Calu3 (cell line): ENCODE measurements around the gene EMCN. TPM values are rescaled to one million over a fixed set of nuclear protein-coding genes. Genes with fewer than 3 reads are reported as not detected.

Experiments used
- BruUV-seq: library from RNA; stranded (reverse); fragments of 400-500 nt; replicated peaks from 2 replicates; lab custom pipeline; 2021; lab: Mats Ljungman, UMichigan
- CTCF ChIA-PET: fragments of 300-600 bp; sonication (Branson Sonifier 250); formaldehyde crosslinking; loops from one replicate; lab custom pipeline; 2022; ENCODE audit warnings: antibody characterized with exemption; lab: Charles Lee
- DNase-seq: peaks from one replicate; pipeline ENCODE4 v3.0.0; 2022
- H3K27ac Mint-ChIP-seq: one replicate; pipeline ENCODE4 v1.8.0; 2022; ENCODE audit warnings: mixed read lengths; ENCODE audit not compliant: unreplicated experiment
- H3K27me3 Mint-ChIP-seq: one replicate; pipeline ENCODE4 v1.8.0; 2022; ENCODE audit warnings: mixed read lengths; ENCODE audit not compliant: unreplicated experiment
- H3K36me3 Mint-ChIP-seq: one replicate; pipeline ENCODE4 v1.8.0; 2022; ENCODE audit warnings: mild to moderate bottlenecking, moderate library complexity, mixed read lengths; ENCODE audit not compliant: insufficient read depth, unreplicated experiment
- H3K4me1 Mint-ChIP-seq: one replicate; pipeline ENCODE4 v1.8.0; 2022; ENCODE audit warnings: mild to moderate bottlenecking, low read depth, mixed read lengths; ENCODE audit not compliant: unreplicated experiment
- H3K4me3 Mint-ChIP-seq: one replicate; pipeline ENCODE4 v1.8.0; 2022; ENCODE audit warnings: mild to moderate bottlenecking, low read depth, moderate library complexity, mixed read lengths; ENCODE audit not compliant: unreplicated experiment
- H3K9me3 Mint-ChIP-seq: one replicate; pipeline ENCODE4 v1.8.0; 2022; ENCODE audit warnings: low read depth, mixed read lengths; ENCODE audit not compliant: unreplicated experiment
- intact Hi-C: fragments of 100-400 bp; cut with micrococcal nuclease; formaldehyde crosslinking; loops from one replicate; pipeline ENCODE4 v1.10.0; 2022; ENCODE audit not compliant: unreplicated experiment
- total RNA-seq: library from RNA; stranded (reverse); gene quantifications from 2 replicates; pipeline ENCODE4 v1.2.3, GENCODE V29; 2022
- TF ChIP-seq, protein P1 (sequence below): fragments of 200-600 bp; IDR thresholded peaks from one replicate; pipeline ENCODE4 v1.8.0; 2022; ENCODE audit warnings: antibody characterized with exemption; ENCODE audit not compliant: unreplicated experiment

The EMCN gene
- total RNA-seq, 1 experiment from 2014 or later, result not detected

- no peaks in the 10 kb centered on the region for H3K36me3 Mint-ChIP-seq
- no peak overlapping the region for H3K4me3 Mint-ChIP-seq
- BruUV-seq, result no TSS peak
- no peak overlapping the region for H3K27ac Mint-ChIP-seq
- intact Hi-C loops, result no loop called here
- H3K4me1 Mint-ChIP-seq, result no peaks in the 10 kb centered on the region
- H3K27me3 Mint-ChIP-seq, result no peaks in the 10 kb centered on the region
- TF ChIP-seq, protein P1, sequence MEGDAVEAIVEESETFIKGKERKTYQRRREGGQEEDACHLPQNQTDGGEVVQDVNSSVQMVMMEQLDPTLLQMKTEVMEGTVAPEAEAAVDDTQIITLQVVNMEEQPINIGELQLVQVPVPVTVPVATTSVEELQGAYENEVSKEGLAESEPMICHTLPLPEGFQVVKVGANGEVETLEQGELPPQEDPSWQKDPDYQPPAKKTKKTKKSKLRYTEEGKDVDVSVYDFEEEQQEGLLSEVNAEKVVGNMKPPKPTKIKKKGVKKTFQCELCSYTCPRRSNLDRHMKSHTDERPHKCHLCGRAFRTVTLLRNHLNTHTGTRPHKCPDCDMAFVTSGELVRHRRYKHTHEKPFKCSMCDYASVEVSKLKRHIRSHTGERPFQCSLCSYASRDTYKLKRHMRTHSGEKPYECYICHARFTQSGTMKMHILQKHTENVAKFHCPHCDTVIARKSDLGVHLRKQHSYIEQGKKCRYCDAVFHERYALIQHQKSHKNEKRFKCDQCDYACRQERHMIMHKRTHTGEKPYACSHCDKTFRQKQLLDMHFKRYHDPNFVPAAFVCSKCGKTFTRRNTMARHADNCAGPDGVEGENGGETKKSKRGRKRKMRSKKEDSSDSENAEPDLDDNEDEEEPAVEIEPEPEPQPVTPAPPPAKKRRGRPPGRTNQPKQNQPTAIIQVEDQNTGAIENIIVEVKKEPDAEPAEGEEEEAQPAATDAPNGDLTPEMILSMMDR, result no peak
- H3K9me3 Mint-ChIP-seq, result peaks cover under 1% of the 10 kb centered on the region
- CTCF ChIA-PET, result no interaction called here
- no peak for DNase-seq
These were observed 155.5 kb downstream of the EMCN start for GRCh38 chr4:100362366-100362765.

DNA sequence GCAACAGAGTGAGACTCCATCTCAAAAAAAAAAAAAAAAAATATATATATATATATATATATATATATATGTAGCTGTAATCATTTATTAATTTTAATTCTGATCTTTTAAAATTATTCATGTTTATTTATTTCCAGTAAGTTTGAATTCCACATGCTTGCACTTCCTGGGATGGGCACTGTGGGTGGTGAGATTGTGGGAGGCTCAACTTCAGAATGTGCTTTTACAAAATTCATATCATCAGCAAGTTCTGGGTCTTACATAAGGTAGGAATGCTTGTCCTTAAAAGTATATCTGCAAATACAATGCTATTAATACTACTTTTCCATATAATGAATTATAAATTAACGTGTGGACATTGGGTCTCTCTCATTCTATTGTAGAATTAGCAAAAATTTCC is 156.5 kb downstream of the EMCN start:
- TF ChIP-seq, protein P1, result no peak
- Mint-ChIP-seq H3K9me3 (peaks cover 3% of the 10 kb centered on the region), H3K36me3 (no peaks in the 10 kb centered on the region), H3K4me1 (no peaks in the 10 kb centered on the region), H3K4me3 (no peak overlapping the region), H3K27ac (no peak overlapping the region), H3K27me3 (no peaks in the 10 kb centered on the region)
- BruUV-seq, result no TSS peak
- DNase-seq, result no peak
- intact Hi-C loops, result no loop called here
- CTCF ChIA-PET, result no interaction called here

- Mint-ChIP-seq H3K36me3 (no peaks in the 10 kb centered on the region), H3K27ac (no peak overlapping the region), H3K4me1 (no peaks in the 10 kb centered on the region), H3K4me3 (no peak overlapping the region), H3K9me3 (peaks cover 3% of the 10 kb centered on the region), H3K27me3 (no peaks in the 10 kb centered on the region)
- TF ChIP-seq, protein P1, result no peak
- no TSS peak for BruUV-seq
- CTCF ChIA-PET, result no interaction called here
- DNase-seq, result no peak
- intact Hi-C loops, result no loop called here
These were observed 157.6 kb downstream of the EMCN start for GRCh38 chr4:100360211-100360610.

GRCh38 chr4:100359441-100359840 is 158.4 kb downstream of the EMCN start:
- H3K4me1 Mint-ChIP-seq, result no peaks in the 10 kb centered on the region

More at GRCh38 chr4:100359441-100359840, 158.4 kb downstream of the EMCN start:
- CTCF ChIA-PET, result interaction anchor here (0.6 kb wide), 1 partner anchor 108 kb away, joined by 5 read pairs; no protein-coding TSS in a partner anchor
- H3K36me3 Mint-ChIP-seq, result no peaks in the 10 kb centered on the region
- no peak overlapping the region for H3K4me3 Mint-ChIP-seq
- peaks cover 3% of the 10 kb centered on the region for H3K9me3 Mint-ChIP-seq
- DNase-seq, result no peak
- no TSS peak for BruUV-seq
- intact Hi-C loops, result no loop called here
- no peaks in the 10 kb centered on the region for H3K27me3 Mint-ChIP-seq
- TF ChIP-seq, protein P1, result no peak
- no peak overlapping the region for H3K27ac Mint-ChIP-seq
